ENCODE measurements around the gene MAP3K12.

DNA sequence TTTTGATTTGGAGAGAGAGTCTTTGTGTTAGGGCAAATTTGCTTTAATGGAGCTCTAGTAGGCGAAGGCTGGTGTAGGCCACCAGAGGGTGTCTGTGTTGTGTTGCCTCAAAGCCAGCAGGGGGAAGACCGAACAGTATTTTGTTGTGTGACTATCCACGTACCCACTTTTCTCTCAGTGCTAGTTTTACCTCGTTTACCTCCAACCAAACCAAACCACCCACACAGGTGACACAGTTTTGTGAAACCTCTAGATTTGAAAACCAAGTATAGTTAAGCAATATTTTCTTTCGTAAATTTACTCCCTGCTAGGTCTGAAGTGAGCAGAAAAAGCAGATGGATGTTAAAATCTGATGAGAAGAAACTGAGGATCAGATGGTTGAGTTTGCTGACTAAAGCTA is 44.3 kb upstream of the MAP3K12 start:
- TF ChIP-seq, protein P1, sequence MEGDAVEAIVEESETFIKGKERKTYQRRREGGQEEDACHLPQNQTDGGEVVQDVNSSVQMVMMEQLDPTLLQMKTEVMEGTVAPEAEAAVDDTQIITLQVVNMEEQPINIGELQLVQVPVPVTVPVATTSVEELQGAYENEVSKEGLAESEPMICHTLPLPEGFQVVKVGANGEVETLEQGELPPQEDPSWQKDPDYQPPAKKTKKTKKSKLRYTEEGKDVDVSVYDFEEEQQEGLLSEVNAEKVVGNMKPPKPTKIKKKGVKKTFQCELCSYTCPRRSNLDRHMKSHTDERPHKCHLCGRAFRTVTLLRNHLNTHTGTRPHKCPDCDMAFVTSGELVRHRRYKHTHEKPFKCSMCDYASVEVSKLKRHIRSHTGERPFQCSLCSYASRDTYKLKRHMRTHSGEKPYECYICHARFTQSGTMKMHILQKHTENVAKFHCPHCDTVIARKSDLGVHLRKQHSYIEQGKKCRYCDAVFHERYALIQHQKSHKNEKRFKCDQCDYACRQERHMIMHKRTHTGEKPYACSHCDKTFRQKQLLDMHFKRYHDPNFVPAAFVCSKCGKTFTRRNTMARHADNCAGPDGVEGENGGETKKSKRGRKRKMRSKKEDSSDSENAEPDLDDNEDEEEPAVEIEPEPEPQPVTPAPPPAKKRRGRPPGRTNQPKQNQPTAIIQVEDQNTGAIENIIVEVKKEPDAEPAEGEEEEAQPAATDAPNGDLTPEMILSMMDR (IDR thresholded peaks at IDR 0.05; ENCODE audit: low read length), result peak; percentile 92
- TF ChIP-seq EZH2 (IDR thresholded peaks at IDR 0.05; ENCODE audit: borderline replicate concordance, low read length), result no peak
